ENCODE data around the gene ELP4.

The ELP4 gene

DNA sequence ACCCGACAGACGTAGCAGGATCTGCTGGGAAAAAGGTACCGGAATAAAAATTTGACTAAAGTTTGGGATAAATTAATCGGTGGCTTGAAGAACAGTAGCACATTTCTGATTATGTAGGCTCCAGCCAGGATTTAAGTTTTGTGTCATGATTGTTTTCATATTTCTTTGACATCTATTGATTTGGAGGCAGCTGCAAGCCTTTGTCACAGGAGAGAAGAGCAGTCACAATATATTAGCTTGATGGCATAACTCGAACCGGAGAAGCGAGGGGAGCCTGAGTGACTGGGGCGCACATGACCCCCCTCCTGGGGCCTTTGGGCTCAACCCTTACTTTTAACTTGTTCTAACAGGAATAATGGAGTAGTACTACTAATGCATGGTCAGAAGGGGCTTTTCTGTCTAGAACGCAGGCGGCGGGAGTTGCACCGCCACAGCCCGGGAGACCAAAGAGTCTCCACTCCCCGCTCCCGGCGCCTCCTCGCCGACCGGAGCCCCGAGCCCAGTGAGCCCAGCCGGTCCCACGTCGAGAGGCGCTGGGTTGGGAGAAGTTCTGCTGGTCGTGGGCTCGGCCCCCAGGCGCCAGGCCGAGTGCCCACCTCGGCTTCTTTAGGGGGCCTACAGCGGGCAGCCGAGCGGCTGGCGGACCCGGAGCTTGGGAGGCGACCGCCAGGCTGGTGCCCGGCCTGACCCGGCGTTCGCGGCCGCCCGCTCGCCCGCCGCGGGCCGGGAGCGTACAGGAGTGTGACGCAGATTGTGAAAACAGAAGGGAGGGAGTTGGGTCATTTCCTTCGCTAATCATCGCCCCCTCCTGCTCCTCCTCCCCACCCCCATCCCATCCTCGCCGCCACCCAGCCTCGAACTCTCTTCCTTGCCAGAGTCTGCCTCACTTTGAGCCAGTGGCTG is 317.2 kb downstream of the ELP4 start:
- Mint-ChIP-seq H3K9me3 (no peaks in the 10 kb centered on the region), H3K27ac (no peak overlapping the region), H3K36me3 (ENCODE audit: low read depth) (no peaks in the 10 kb centered on the region), H3K4me1 (ENCODE audit: low read depth) (no peaks in the 10 kb centered on the region), H3K4me3 (no peak overlapping the region), H3K27me3 (peaks cover 82% of the 10 kb centered on the region)
- intact Hi-C loops (cut with micrococcal nuclease): no loop called here

GRCh38 chr11:31827455-31828206 is 318.1 kb downstream of the ELP4 start:
- H3K27ac Mint-ChIP-seq: no peak overlapping the region
- intact Hi-C loops (cut with micrococcal nuclease): no loop called here
- H3K4me3 Mint-ChIP-seq: no peak overlapping the region
- no peaks in the 10 kb centered on the region for H3K4me1 Mint-ChIP-seq (ENCODE audit: low read depth)
- no peaks in the 10 kb centered on the region for H3K36me3 Mint-ChIP-seq (ENCODE audit: low read depth)
- no peaks in the 10 kb centered on the region for H3K9me3 Mint-ChIP-seq
- H3K27me3 Mint-ChIP-seq: peaks cover 74% of the 10 kb centered on the region

GRCh38 chr11:31828217-31828616 is 318.6 kb downstream of the ELP4 start:
- Mint-ChIP-seq H3K27me3 (peaks cover 68% of the 10 kb centered on the region), H3K9me3 (no peaks in the 10 kb centered on the region), H3K36me3 (ENCODE audit: low read depth) (no peaks in the 10 kb centered on the region), H3K4me1 (ENCODE audit: low read depth) (no peaks in the 10 kb centered on the region), H3K27ac (no peak overlapping the region), H3K4me3 (no peak overlapping the region)
- intact Hi-C loops (cut with micrococcal nuclease): no loop called here

DNA sequence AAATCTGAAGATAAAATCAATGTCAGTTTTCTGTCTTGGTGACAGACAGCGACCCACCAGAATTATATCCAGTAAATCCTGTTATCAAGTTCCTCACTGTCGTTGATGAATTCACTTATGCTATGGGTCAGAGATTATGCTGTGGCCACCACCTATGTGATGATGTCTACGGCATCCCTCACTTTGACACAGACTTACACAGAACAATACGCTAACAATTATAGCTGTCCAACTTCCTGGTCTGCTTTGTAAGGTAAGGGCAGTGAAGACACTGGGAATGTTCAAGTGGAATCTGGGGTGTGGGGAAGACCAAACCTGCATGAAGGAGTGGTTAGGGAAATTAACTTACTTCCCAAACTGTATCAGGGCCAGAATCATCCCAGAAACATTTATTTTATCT is 320.8 kb downstream of the ELP4 start:
- intact Hi-C loops (cut with micrococcal nuclease): no loop called here
- no peaks in the 10 kb centered on the region for H3K9me3 Mint-ChIP-seq

DNA sequence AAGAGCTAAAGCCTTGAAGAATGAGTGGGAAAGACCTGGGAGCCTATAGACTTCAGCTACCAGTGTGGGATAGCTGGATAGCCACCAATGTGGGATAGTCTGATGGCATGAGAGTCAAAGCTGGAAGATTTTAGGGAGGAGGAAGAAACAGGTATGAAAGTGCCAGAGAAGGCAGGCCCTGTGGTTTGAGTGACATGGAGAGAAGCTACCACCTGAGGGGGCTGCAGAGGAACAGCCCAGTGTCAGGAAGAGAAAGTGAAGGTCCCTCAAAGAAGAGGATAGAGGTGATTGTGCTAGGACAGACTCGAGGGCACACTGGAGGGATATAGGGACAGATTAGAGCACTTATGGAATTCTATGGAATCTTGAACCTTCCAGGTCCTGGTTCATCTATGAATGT is 324.7 kb downstream of the ELP4 start:
- intact Hi-C loops (cut with micrococcal nuclease): no loop called here
- Mint-ChIP-seq H3K4me3 (no peak overlapping the region), H3K27me3 (peaks cover 29% of the 10 kb centered on the region), H3K9me3 (no peaks in the 10 kb centered on the region), H3K4me1 (ENCODE audit: low read depth) (no peaks in the 10 kb centered on the region), H3K36me3 (ENCODE audit: low read depth) (no peaks in the 10 kb centered on the region), H3K27ac (no peak overlapping the region)

More for the DNA sequence above, 320.8 kb downstream of the ELP4 start:
- Mint-ChIP-seq H3K27ac (no peak overlapping the region), H3K36me3 (ENCODE audit: low read depth) (no peaks in the 10 kb centered on the region), H3K4me1 (ENCODE audit: low read depth) (no peaks in the 10 kb centered on the region), H3K27me3 (peaks cover 52% of the 10 kb centered on the region), H3K4me3 (no peak overlapping the region)

Measured in dendritic cell treated with granulocyte-macrophage colony-stimulating factor and Interleukin-4, amounts not matched to agents 40 ng/mL and 50 ng/mL, for 4 days (primary cell).